ENCODE data around the gene IZUMO1. TPM values are rescaled to one million over a fixed set of nuclear protein-coding genes. Genes with fewer than 3 reads are reported as not detected.

Gene IZUMO1
- total and polyA plus RNA-seq, 2 of the 4 experiments (the other 2 are of a cell fraction): not detected

- Histone ChIP-seq H2AK9ac (replicated peaks; ENCODE audit: low read depth, low read length, poor library complexity) (no peak overlapping the region), H3K79me1 (ENCODE audit: low read depth in 1 of 2, low read length in 2 of 2) (no peaks in the 10 kb centered on the region), H2BK20ac (ENCODE audit: low read depth, low read length) (no peak overlapping the region), H3K4me3 (ENCODE audit: insufficient read depth, low read depth, low read length) (no peak overlapping the region), H3K23ac (ENCODE audit: low read depth, low read length) (no peak overlapping the region), H3K4me1 (ENCODE audit: control insufficient read depth, insufficient read depth, low read length) (no peaks in the 10 kb centered on the region), H3K36me3 (ENCODE audit: control insufficient read depth, insufficient read depth, low read length) (no peaks in the 10 kb centered on the region), H2BK15ac (ENCODE audit: low read depth, low read length) (no peak overlapping the region), H2BK5ac (ENCODE audit: low read depth, low read length, poor library complexity, severe bottlenecking) (no peak overlapping the region), H2AK5ac (ENCODE audit: low read depth, low read length) (no peak overlapping the region), H3K9ac (ENCODE audit: low read depth, low read length) (no peak overlapping the region), H3K4me2 (ENCODE audit: low read depth, low read length) (no peak overlapping the region), H4K8ac (ENCODE audit: low read depth in 2 of 2, low read length in 2 of 2) (no peak overlapping the region), H3K14ac (replicated peaks; ENCODE audit: low read depth, low read length) (no peak overlapping the region), H2AFZ (replicated peaks; ENCODE audit: low read length, poor library complexity) (peak overlapping the region; percentile 63), H3K9me1 (ENCODE audit: insufficient read depth, low read length) (no peaks in the 10 kb centered on the region), H4K91ac (ENCODE audit: insufficient read depth, low read depth, low read length) (no peak overlapping the region), H3K9me3 (ENCODE audit: control insufficient read depth, insufficient read depth, low read length) (no peaks in the 10 kb centered on the region), H3K4ac (ENCODE audit: low read depth, low read length) (no peak overlapping the region), H3K56ac (ENCODE audit: extremely low read depth, insufficient read depth, low read length) (no peak overlapping the region), H3K27me3 (ENCODE audit: control insufficient read depth, insufficient read depth, low read length) (peaks cover 12% of the 10 kb centered on the region; the same call in 1 of the 2 replicates), H2BK120ac (ENCODE audit: low read depth, low read length) (no peak overlapping the region), H3K27ac (ENCODE audit: insufficient read depth, low read length) (no peak overlapping the region), H4K5ac (ENCODE audit: low read depth, low read length) (no peak overlapping the region), H3K18ac (ENCODE audit: low read depth, low read length) (no peak overlapping the region), H4K20me1 (ENCODE audit: insufficient read depth, low read length) (no peaks in the 10 kb centered on the region)
- no TSS peak for BruUV-seq (replicated peaks)
- dilution Hi-C loops (cut with HindIII; ENCODE audit: low sequenced_read_pairs, unreplicated experiment): no loop called here
- intact Hi-C loops (cut with micrococcal nuclease): no loop called here
- TF ChIP-seq MAFK (IDR thresholded peaks at IDR 0.05; ENCODE audit: low read depth, low read length) (no peak), POLR2A (IDR thresholded peaks at IDR 0.05; ENCODE audit: low read depth, low read length) (no peak), RFX5 (IDR thresholded peaks at IDR 0.05; ENCODE audit: low read depth, low read length) (no peak), MXI1 (IDR thresholded peaks at IDR 0.05; ENCODE audit: borderline replicate concordance, low read depth, low read length) (no peak), NFE2L2 (IDR thresholded peaks at IDR 0.05; ENCODE audit: low read depth, low read length) (no peak), USF2 (IDR thresholded peaks at IDR 0.05; ENCODE audit: low read depth, low read length) (no peak)
- ChIA-PET POLR2A (ENCODE audit: unreplicated experiment) (no interaction called here), CTCF (no interaction called here)
- DNase-seq (peak; percentile 57), ATAC-seq (ENCODE audit: low read depth) (peak; percentile 66)
- 24% methylated on average over 9 of the region's 33 CpGs; no CpG with 5 or more reads in 1 of the 2 experiments for WGBS, 2 experiments (ENCODE audit: extremely low coverage in 2 of 2, insufficient read length in 1 of 2)
- in situ Hi-C loops (cut with MboI; ENCODE audit: low sequenced_read_pairs): no loop called here
Measured at GRCh38 chr19:48745208-48745995, 1.3 kb downstream of the IZUMO1 start.
